Endodermal cell (in vitro differentiated cells): ENCODE results near the gene HECTD1. TPM values are rescaled to one million over a fixed set of nuclear protein-coding genes. Genes with fewer than 3 reads are reported as not detected.

Experiments used
- DNase-seq: peaks from one replicate; pipeline ENCODE4 v3.0.0-alpha.2; 2017
- H3K27ac ChIP-seq: 2 replicates; pipeline ENCODE4 v1.5.1; 2013; ENCODE audit warnings: mild to moderate bottlenecking, low read depth, low read length, moderate library complexity
- H3K27me3 ChIP-seq: 2 replicates; pipeline ENCODE4 v1.6.1; 2013; ENCODE audit warnings: mild to moderate bottlenecking, low read length, moderate library complexity; ENCODE audit not compliant: insufficient read depth, control insufficient read depth, poor library complexity, severe bottlenecking
- H3K36me3 ChIP-seq: 2 replicates; pipeline ENCODE4 v1.7.0; 2013; ENCODE audit warnings: mild to moderate bottlenecking, low read length, moderate library complexity; ENCODE audit not compliant: control insufficient read depth, insufficient read depth
- H3K4me1 ChIP-seq: one replicate; pipeline ENCODE4 v1.7.0; 2013; ENCODE audit warnings: low read length; ENCODE audit not compliant: control insufficient read depth, insufficient read depth
- H3K4me3 ChIP-seq: 2 replicates; pipeline ENCODE4 v1.5.1; 2013; ENCODE audit warnings: mild to moderate bottlenecking, low read length, moderate library complexity
- H3K9ac ChIP-seq: 2 replicates; pipeline ENCODE4 v1.6.1; 2013; ENCODE audit warnings: mild to moderate bottlenecking, low read length, moderate library complexity; ENCODE audit not compliant: poor library complexity, severe bottlenecking; ENCODE audit errors: extremely low read depth
- H3K9me3 ChIP-seq: 2 replicates; pipeline ENCODE4 v1.6.1; 2013; ENCODE audit warnings: mild to moderate bottlenecking, low read length, moderate library complexity; ENCODE audit not compliant: control insufficient read depth
- H3K27ac Mint-ChIP-seq: 2 replicates; pipeline ENCODE4 v1.8.0; 2020; ENCODE audit warnings: mixed read lengths
- H3K27me3 Mint-ChIP-seq: 2 replicates; pipeline ENCODE4 v1.8.0; 2021; ENCODE audit warnings: mild to moderate bottlenecking, mixed read lengths; ENCODE audit not compliant: insufficient read depth
- H3K36me3 Mint-ChIP-seq: 2 replicates; pipeline ENCODE4 v1.8.0; 2020; ENCODE audit warnings: low read depth, mixed read lengths
- H3K4me1 Mint-ChIP-seq: 2 replicates; pipeline ENCODE4 v1.8.0; 2020; ENCODE audit warnings: mixed read lengths
- H3K4me3 Mint-ChIP-seq: 2 replicates; pipeline ENCODE4 v1.8.0; 2020; ENCODE audit warnings: mild to moderate bottlenecking, moderate library complexity, mixed read lengths
- H3K9me3 Mint-ChIP-seq: 2 replicates; pipeline ENCODE4 v1.8.0; 2020; ENCODE audit warnings: mild to moderate bottlenecking, mixed read lengths
- WGBS, 2 experiments: methylation state at CpG; one replicate each; pipeline versions ENCODE4 v1.1.5 to v1.1.7; 2013; ENCODE audit warnings: missing lambda C conversion rate in 2 of 2, mixed read lengths in 1 of 2; ENCODE audit not compliant: insufficient coverage in 1 of 2, insufficient read length in 1 of 2; 5-methylcytosine and 5-hydroxymethylcytosine counted together
- total RNA-seq, 2 donors: library from RNA; stranded (reverse); fragmentation: NEBNext Ultra II Directional in 1 of 2; extraction: Animal tissue kit (Norgen Biotek cat#: 25700) in 1 of 2; gene quantifications; 2 replicates in 1 of 2; 3 replicates in 1 of 2; pipeline ENCODE4 v1.2.1, GENCODE V29; 2021
- TF ChIP-seq, protein P1 (sequence below): fragments of 200-600 bp; sonication (generic); conservative IDR thresholded peaks from 2 replicates; pipeline ENCODE4 v1.5.0; 2021; ENCODE audit warnings: antibody characterized with exemption, mild to moderate bottlenecking

Gene HECTD1
- total RNA-seq, 2 donors from 2014 or later = 118 to 132 TPM

DNA sequence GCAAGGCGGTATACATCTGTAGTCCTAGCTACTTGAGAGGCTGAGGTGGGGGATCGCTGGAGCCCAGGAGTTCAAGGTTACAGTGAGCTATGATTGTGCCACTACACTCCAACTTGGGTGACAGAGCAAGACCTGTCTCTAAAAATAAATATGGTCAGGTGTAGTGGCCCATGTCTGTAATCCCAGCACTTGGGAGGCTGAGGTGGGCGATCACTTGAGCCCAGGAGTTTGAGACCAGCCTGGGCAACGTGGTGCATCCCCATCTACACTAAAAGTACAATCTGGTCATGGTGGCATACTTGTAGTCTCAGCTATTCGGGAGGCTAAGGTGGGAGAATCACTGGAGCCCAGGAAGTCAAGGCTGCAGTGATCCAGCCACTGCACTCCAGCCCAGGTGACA, 40.6 kb downstream of the HECTD1 start:
- peaks cover 97% of the 10 kb centered on the region for H3K36me3 ChIP-seq
- H3K9ac ChIP-seq = no peak overlapping the region
- no peak overlapping the region for H3K4me3 Mint-ChIP-seq
- no peak overlapping the region for H3K4me3 ChIP-seq
- no peaks in the 10 kb centered on the region for H3K4me1 Mint-ChIP-seq
- H3K4me1 ChIP-seq = no peaks in the 10 kb centered on the region
- no peak for DNase-seq
- H3K36me3 Mint-ChIP-seq = peaks cover 69% of the 10 kb centered on the region
- no peaks in the 10 kb centered on the region for H3K9me3 ChIP-seq
- H3K27me3 ChIP-seq = no peaks in the 10 kb centered on the region
- no peak overlapping the region for H3K27ac Mint-ChIP-seq
- 90 to 93% methylated on average over 2 to 5 of the region's 5 CpGs for WGBS, 2 experiments
- H3K27ac ChIP-seq = no peak overlapping the region
- no peaks in the 10 kb centered on the region for H3K9me3 Mint-ChIP-seq
- TF ChIP-seq, protein P1, sequence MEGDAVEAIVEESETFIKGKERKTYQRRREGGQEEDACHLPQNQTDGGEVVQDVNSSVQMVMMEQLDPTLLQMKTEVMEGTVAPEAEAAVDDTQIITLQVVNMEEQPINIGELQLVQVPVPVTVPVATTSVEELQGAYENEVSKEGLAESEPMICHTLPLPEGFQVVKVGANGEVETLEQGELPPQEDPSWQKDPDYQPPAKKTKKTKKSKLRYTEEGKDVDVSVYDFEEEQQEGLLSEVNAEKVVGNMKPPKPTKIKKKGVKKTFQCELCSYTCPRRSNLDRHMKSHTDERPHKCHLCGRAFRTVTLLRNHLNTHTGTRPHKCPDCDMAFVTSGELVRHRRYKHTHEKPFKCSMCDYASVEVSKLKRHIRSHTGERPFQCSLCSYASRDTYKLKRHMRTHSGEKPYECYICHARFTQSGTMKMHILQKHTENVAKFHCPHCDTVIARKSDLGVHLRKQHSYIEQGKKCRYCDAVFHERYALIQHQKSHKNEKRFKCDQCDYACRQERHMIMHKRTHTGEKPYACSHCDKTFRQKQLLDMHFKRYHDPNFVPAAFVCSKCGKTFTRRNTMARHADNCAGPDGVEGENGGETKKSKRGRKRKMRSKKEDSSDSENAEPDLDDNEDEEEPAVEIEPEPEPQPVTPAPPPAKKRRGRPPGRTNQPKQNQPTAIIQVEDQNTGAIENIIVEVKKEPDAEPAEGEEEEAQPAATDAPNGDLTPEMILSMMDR = no peak
- H3K27me3 Mint-ChIP-seq = no peaks in the 10 kb centered on the region

DNA sequence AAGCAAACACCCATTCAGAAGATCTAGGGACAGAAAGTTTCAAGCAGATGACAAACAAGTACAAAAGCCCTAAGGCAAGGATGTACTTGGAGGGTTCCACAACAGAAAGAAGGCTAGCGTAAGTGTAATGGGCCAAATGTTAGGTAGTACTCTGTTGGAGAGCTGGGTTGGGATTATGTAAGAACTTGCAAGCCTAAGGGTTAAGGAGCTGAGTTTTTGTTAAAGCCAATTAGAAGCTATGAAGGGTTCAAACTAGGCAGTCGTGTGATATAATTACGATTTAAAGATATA, 41.4 kb downstream of the HECTD1 start:
- H3K27me3 Mint-ChIP-seq = no peaks in the 10 kb centered on the region
- 92 to 97% methylated on average over 3 of the region's 3 CpGs for WGBS, 2 experiments
- no peak overlapping the region for H3K4me3 ChIP-seq
- peaks cover 69% of the 10 kb centered on the region for H3K36me3 Mint-ChIP-seq
- H3K9ac ChIP-seq = no peak overlapping the region
- H3K27ac ChIP-seq = no peak overlapping the region
- no peak overlapping the region for H3K4me3 Mint-ChIP-seq
- H3K36me3 ChIP-seq = peaks cover 90% of the 10 kb centered on the region
- H3K27me3 ChIP-seq = no peaks in the 10 kb centered on the region
- no peaks in the 10 kb centered on the region for H3K4me1 ChIP-seq
- no peaks in the 10 kb centered on the region for H3K4me1 Mint-ChIP-seq
- TF ChIP-seq, protein P1 = no peak
- no peak for DNase-seq
- no peak overlapping the region for H3K27ac Mint-ChIP-seq
- no peaks in the 10 kb centered on the region for H3K9me3 Mint-ChIP-seq
- H3K9me3 ChIP-seq = no peaks in the 10 kb centered on the region

DNA sequence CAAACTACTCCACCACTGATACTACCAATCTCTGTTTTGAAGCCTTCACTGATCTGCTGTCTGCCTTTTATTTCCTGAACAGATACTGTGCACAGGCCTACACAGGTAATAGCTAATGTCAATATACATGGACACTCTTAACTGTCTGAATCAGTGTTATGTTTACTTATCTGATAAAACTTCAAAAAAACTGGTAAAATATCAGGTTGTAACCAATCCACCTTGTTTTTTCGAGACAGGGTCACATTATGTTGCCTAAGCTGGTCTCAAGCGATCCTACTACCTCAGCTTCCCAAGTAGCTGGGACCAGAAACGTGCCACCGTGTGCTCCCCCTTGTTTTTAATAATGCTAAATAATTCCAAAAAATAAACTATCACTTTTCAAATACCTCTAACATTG, 43.5 kb downstream of the HECTD1 start:
- peaks cover 55% of the 10 kb centered on the region for H3K36me3 Mint-ChIP-seq
- no peaks in the 10 kb centered on the region for H3K27me3 Mint-ChIP-seq
- TF ChIP-seq, protein P1 = no peak
- Histone ChIP-seq H3K36me3 (peaks cover 88% of the 10 kb centered on the region), H3K9me3 (no peaks in the 10 kb centered on the region), H3K4me1 (no peaks in the 10 kb centered on the region), H3K4me3 (no peak overlapping the region), H3K9ac (no peak overlapping the region), H3K27ac (no peak overlapping the region), H3K27me3 (no peaks in the 10 kb centered on the region)
- WGBS, 2 experiments = 92 to 94% methylated on average over 2 to 4 of the region's 4 CpGs
- no peaks in the 10 kb centered on the region for H3K9me3 Mint-ChIP-seq
- no peaks in the 10 kb centered on the region for H3K4me1 Mint-ChIP-seq
- no peak overlapping the region for H3K27ac Mint-ChIP-seq
- no peak for DNase-seq
- no peak overlapping the region for H3K4me3 Mint-ChIP-seq
